MM.1S (cell line): ENCODE data around the gene XPR1.

Experiments
- DNase-seq: peaks from one replicate; pipeline ENCODE4 v3.0.0-alpha.2; 2015
- H2AFZ ChIP-seq: fragments of 300-600 bp; sonication (generic); 2 replicates; pipeline ENCODE4 v1.6.0; 2016; ENCODE audit warnings: antibody characterized with exemption, low read length
- H3F3A ChIP-seq: fragments of 300-600 bp; sonication (generic); 2 replicates; pipeline ENCODE4 v1.6.1; 2016; ENCODE audit warnings: mild to moderate bottlenecking, antibody characterized with exemption, low read length, moderate library complexity, mixed read lengths; ENCODE audit not compliant: insufficient read depth
- H3K27ac ChIP-seq: fragments of 300-600 bp; sonication (generic); 2 replicates; pipeline ENCODE4 v1.5.1; 2016; ENCODE audit warnings: mild to moderate bottlenecking, low read length
- H3K27me3 ChIP-seq: fragments of 300-600 bp; sonication (generic); replicated peaks from 2 replicates; pipeline ENCODE4 v1.6.0; 2016; ENCODE audit warnings: low read length; ENCODE audit not compliant: insufficient read depth
- H3K36me3 ChIP-seq: fragments of 300-600 bp; sonication (generic); replicated peaks from 2 replicates; pipeline ENCODE4 v1.6.1; 2016; ENCODE audit warnings: mild to moderate bottlenecking, low read length, mixed read lengths; ENCODE audit not compliant: insufficient read depth
- H3K4me1 ChIP-seq: fragments of 300-600 bp; sonication (generic); 2 replicates; pipeline ENCODE4 v1.6.1; 2016; ENCODE audit warnings: low read length, mixed read lengths
- H3K4me2 ChIP-seq: fragments of 300-600 bp; sonication (generic); 2 replicates; pipeline ENCODE4 v1.6.0; 2016; ENCODE audit warnings: low read depth, low read length
- H3K4me3 ChIP-seq: fragments of 300-600 bp; sonication (generic); 2 replicates; pipeline ENCODE4 v1.5.1; 2016; ENCODE audit warnings: low read length, mixed read lengths
- H3K79me2 ChIP-seq: fragments of 300-600 bp; sonication (generic); 2 replicates; pipeline ENCODE4 v1.6.1; 2016; ENCODE audit warnings: mixed run types, low read length, mixed read lengths
- H3K9ac ChIP-seq: fragments of 300-600 bp; sonication (generic); 2 replicates; pipeline ENCODE4 v1.6.1; 2016; ENCODE audit warnings: low read length, mixed read lengths
- H3K9me2 ChIP-seq: fragments of 300-600 bp; sonication (generic); replicated peaks from 2 replicates; pipeline ENCODE4 v1.6.1; 2016; ENCODE audit warnings: mild to moderate bottlenecking, low read length, mixed read lengths; ENCODE audit not compliant: insufficient read depth
- H3K9me3 ChIP-seq: fragments of 300-600 bp; sonication (generic); replicated peaks from 2 replicates; pipeline ENCODE4 v1.6.1; 2016; ENCODE audit warnings: mild to moderate bottlenecking, low read length, mixed read lengths; ENCODE audit not compliant: insufficient read depth
- H4K20me1 ChIP-seq: fragments of 300-600 bp; sonication (generic); 2 replicates; pipeline ENCODE4 v1.6.1; 2016; ENCODE audit warnings: mild to moderate bottlenecking, low read length, moderate library complexity, mixed read lengths; ENCODE audit not compliant: insufficient read depth
- EZH2 ChIP-seq: fragments of 300-600 bp; sonication (generic); optimal IDR thresholded peaks from 2 replicates; pipeline ENCODE3; 2017; ENCODE audit warnings: low read depth, mild to moderate bottlenecking, antibody characterized with exemption, low read length, mixed read lengths
- EZH2phosphoT487 ChIP-seq: fragments of 300-600 bp; sonication (generic); IDR thresholded peaks from 2 replicates; pipeline ENCODE4 v1.6.1; 2018; ENCODE audit warnings: antibody characterized with exemption, low read length
- TF ChIP-seq, protein P1 (sequence below): fragments of 300-600 bp; sonication (generic); IDR thresholded peaks from 2 replicates; pipeline ENCODE4 v1.5.1; 2016; ENCODE audit warnings: antibody characterized with exemption, low read length, mixed read lengths

Gene XPR1

DNA sequence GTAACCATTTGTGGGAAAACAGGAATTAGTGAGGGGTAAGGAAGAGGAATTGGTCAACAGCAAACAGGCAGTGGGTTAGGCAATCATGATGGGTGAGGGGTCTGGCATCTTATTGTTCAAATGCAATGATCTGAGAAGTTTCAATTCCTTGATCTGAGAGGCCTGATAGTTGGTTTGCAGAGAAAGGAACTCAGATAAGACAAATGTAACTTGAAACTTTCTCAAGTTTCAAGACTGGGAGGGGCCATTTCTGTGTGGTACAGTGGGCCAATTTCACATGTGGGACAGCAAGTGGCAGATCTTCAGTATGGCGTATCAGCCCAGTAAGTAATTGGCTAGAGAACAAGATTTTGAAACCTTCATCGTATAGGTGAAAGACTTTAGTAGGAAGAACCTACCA lies 102.5 kb downstream of the XPR1 start:
- TF ChIP-seq EZH2 (no peak), EZH2phosphoT487 (no peak)
- TF ChIP-seq, protein P1, sequence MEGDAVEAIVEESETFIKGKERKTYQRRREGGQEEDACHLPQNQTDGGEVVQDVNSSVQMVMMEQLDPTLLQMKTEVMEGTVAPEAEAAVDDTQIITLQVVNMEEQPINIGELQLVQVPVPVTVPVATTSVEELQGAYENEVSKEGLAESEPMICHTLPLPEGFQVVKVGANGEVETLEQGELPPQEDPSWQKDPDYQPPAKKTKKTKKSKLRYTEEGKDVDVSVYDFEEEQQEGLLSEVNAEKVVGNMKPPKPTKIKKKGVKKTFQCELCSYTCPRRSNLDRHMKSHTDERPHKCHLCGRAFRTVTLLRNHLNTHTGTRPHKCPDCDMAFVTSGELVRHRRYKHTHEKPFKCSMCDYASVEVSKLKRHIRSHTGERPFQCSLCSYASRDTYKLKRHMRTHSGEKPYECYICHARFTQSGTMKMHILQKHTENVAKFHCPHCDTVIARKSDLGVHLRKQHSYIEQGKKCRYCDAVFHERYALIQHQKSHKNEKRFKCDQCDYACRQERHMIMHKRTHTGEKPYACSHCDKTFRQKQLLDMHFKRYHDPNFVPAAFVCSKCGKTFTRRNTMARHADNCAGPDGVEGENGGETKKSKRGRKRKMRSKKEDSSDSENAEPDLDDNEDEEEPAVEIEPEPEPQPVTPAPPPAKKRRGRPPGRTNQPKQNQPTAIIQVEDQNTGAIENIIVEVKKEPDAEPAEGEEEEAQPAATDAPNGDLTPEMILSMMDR, result no peak
- H3K4me1 ChIP-seq, result no peaks in the 10 kb centered on the region
- H3K9me3 ChIP-seq, result no peaks in the 10 kb centered on the region
- no peaks in the 10 kb centered on the region; the same call in 1 of the 2 replicates for H3K36me3 ChIP-seq
- no peak overlapping the region for H2AFZ ChIP-seq
- peaks cover 4% of the 10 kb centered on the region; the same call in 1 of the 2 replicates for H3K79me2 ChIP-seq
- H3K4me2 ChIP-seq, result no peak overlapping the region
- no peak overlapping the region for H3K27ac ChIP-seq
- H3K9ac ChIP-seq, result no peak overlapping the region
- no peaks in the 10 kb centered on the region for H3K27me3 ChIP-seq
- no peak for DNase-seq
- H3K4me3 ChIP-seq, result no peak overlapping the region
- H4K20me1 ChIP-seq, result no peaks in the 10 kb centered on the region
- H3F3A ChIP-seq, result no peaks in the 10 kb centered on the region
- no peaks in the 10 kb centered on the region for H3K9me2 ChIP-seq

DNA sequence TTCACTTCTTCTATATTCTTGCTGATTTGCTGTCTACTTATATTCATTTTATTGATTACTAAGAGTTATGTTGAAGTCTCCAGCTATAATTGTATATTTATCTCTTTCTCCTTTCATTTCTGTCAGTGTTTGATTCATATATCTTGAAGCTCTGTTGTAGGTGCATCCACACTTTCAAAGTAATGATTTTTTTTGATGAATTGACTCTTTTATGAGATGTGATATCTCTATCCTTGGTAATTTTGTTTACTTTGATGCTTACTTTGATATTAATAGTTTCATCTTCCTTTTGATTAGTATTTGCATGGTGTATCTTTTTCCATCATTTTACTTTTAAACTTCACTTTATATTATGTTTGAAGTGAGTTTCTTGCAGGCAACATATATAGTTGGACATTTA lies 110.8 kb downstream of the XPR1 start:
- Histone ChIP-seq H3F3A (no peaks in the 10 kb centered on the region), H3K79me2 (no peaks in the 10 kb centered on the region), H2AFZ (no peak overlapping the region), H3K9me2 (no peaks in the 10 kb centered on the region), H3K4me2 (no peak overlapping the region), H3K9me3 (no peaks in the 10 kb centered on the region), H3K36me3 (no peaks in the 10 kb centered on the region), H3K4me3 (no peak overlapping the region), H3K27me3 (no peaks in the 10 kb centered on the region), H3K9ac (no peak overlapping the region), H4K20me1 (no peaks in the 10 kb centered on the region), H3K27ac (no peak overlapping the region), H3K4me1 (no peaks in the 10 kb centered on the region)
- no peak for TF ChIP-seq EZH2
- TF ChIP-seq, protein P1, result no peak
- no peak for TF ChIP-seq EZH2phosphoT487
- no peak for DNase-seq

DNA sequence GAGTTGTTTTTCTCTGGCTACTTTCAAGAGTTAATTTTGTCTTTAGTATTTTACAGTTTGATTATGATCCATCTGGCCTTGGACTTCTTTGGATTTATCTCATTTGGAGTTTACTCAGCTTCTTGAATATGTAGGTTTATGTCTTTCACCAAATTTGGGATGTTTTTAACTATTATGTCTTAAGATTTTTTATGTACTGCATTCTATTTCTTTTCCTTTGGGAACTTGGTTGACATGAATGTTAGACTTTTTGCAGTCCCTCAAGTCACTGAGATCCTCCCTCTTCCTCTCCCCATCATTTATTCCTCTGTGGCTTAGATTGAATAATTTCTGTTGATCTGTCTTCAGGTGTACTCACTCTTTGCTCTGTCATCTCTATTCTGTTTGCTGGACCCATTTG lies 112.0 kb downstream of the XPR1 start:
- Histone ChIP-seq H3K9me3 (no peaks in the 10 kb centered on the region), H3K4me2 (no peak overlapping the region), H3K79me2 (no peaks in the 10 kb centered on the region), H3K36me3 (no peaks in the 10 kb centered on the region), H3K27ac (no peak overlapping the region), H3K9me2 (no peaks in the 10 kb centered on the region), H3K4me1 (no peaks in the 10 kb centered on the region), H3K4me3 (no peak overlapping the region), H3F3A (no peaks in the 10 kb centered on the region), H3K9ac (no peak overlapping the region), H4K20me1 (no peaks in the 10 kb centered on the region), H3K27me3 (no peaks in the 10 kb centered on the region), H2AFZ (no peak overlapping the region)
- TF ChIP-seq, protein P1, result no peak
- TF ChIP-seq EZH2phosphoT487, result no peak
- TF ChIP-seq EZH2, result no peak
- no peak for DNase-seq
